ENCODE results near the gene LIN28A.

- no peak for TF ChIP-seq EZH2 (IDR thresholded peaks at IDR 0.05; ENCODE audit: borderline replicate concordance, insufficient read depth, low read length, poor library complexity, severe bottlenecking)
- no peak for TF ChIP-seq CTCF (IDR thresholded peaks at IDR 0.05; ENCODE audit: poor library complexity, severe bottlenecking)
- TF ChIP-seq POLR2AphosphoS5 (IDR thresholded peaks at IDR 0.05), result no peak
- TF ChIP-seq EP300 (conservative IDR thresholded peaks at IDR 0.05; ENCODE audit: poor library complexity, severe bottlenecking), result no peak
- TF ChIP-seq RAD21 (conservative IDR thresholded peaks at IDR 0.05), result no peak
- no peak for TF ChIP-seq SMC3 (conservative IDR thresholded peaks at IDR 0.05; ENCODE audit: poor library complexity)
- TF ChIP-seq REST (IDR thresholded peaks at IDR 0.05; ENCODE audit: borderline replicate concordance), result no peak
- no peak for TF ChIP-seq TAF1 (IDR thresholded peaks at IDR 0.05; ENCODE audit: low read depth)
- no peak for TF ChIP-seq MXI1 (conservative IDR thresholded peaks at IDR 0.05; ENCODE audit: poor library complexity, severe bottlenecking)
Measured at GRCh38 chr1:26449868-26450267, 39.3 kb downstream of the LIN28A start.
